ENCODE data around the gene ARHGEF10L. TPM values are rescaled to one million over a fixed set of nuclear protein-coding genes. Genes with fewer than 3 reads are reported as not detected.
A peak's percentile ranks its signal among the peaks of the same experiment; 100 is the strongest.

ARHGEF10L gene
- total RNA-seq, 1 donor from 2014 or later: 24.0 TPM

DNA sequence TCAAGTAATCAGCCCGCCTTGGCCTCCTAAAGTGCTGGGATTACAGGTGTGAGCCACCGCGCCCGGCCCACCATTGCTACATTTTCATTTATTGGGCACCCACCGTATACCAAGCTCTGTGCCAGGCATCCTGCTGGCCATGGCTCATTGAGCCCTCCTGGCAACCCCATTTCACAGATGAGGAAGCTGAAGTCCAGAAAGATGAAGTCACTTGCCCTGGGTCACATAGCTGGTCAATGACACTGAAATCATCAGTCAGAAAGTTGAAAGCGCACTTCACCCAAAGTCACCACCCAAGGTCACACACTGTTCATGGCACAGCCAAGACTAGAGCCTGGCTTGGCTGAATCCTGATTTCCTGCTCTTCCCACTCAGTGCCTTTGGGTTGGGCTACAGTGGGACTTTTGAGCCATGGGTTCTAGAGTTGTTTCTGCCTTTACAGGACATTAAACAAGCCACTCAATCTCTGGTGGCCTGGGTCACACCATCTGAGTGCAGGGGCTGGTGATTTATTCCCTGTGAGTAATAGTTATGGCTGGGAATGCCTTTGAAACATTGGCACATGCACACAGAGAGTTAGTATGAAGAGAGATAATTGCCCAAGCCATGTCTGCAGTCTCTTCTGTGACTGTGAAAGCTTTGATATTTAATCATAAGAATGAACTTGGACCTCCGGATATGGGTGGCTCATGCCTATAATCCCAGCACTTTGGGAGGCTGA is 16.0 kb upstream of the ARHGEF10L start:
- no peak for TF ChIP-seq CTCF (IDR thresholded peaks at IDR 0.05)
- no peaks in the 10 kb centered on the region for H3K27me3 Mint-ChIP-seq (ENCODE audit: unreplicated experiment)
- DNase-seq (ENCODE audit: extremely low spot score, unreplicated experiment): no peak
- no peak overlapping the region for H3K27ac Mint-ChIP-seq (ENCODE audit: unreplicated experiment)
- no peak overlapping the region for H3K4me3 Mint-ChIP-seq (ENCODE audit: unreplicated experiment)
- H3K36me3 Mint-ChIP-seq (ENCODE audit: unreplicated experiment): no peaks in the 10 kb centered on the region
- H3K9me3 Mint-ChIP-seq (ENCODE audit: unreplicated experiment): no peaks in the 10 kb centered on the region
- H3K4me1 Mint-ChIP-seq (ENCODE audit: unreplicated experiment): peaks cover 16% of the 10 kb centered on the region

DNA sequence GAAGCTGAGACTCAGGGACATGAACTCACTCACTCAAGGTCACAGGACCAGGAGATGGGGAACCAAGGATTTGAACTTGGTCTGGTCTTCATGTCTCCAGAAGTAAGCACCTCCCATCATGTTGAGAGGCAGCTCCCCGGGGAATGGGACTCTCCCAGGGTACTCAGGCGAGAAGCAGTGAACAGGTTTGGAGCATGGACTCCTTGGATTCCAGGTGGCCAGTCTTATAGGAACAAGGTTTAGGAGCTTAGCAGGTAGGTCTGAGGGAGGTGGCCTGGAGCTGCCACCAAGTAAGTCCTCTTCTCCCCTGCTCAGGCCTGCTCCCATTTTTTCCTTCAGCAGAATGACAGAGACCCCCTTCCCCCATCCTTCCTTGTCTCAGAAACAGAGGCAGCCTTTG is 14.9 kb upstream of the ARHGEF10L start:
- Mint-ChIP-seq H3K27me3 (ENCODE audit: unreplicated experiment) (no peaks in the 10 kb centered on the region), H3K9me3 (ENCODE audit: unreplicated experiment) (no peaks in the 10 kb centered on the region), H3K36me3 (ENCODE audit: unreplicated experiment) (no peaks in the 10 kb centered on the region), H3K4me3 (ENCODE audit: unreplicated experiment) (no peak overlapping the region), H3K27ac (ENCODE audit: unreplicated experiment) (no peak overlapping the region), H3K4me1 (ENCODE audit: unreplicated experiment) (peaks cover 17% of the 10 kb centered on the region)
- TF ChIP-seq CTCF (IDR thresholded peaks at IDR 0.05): no peak
- no peak for DNase-seq (ENCODE audit: extremely low spot score, unreplicated experiment)

DNA sequence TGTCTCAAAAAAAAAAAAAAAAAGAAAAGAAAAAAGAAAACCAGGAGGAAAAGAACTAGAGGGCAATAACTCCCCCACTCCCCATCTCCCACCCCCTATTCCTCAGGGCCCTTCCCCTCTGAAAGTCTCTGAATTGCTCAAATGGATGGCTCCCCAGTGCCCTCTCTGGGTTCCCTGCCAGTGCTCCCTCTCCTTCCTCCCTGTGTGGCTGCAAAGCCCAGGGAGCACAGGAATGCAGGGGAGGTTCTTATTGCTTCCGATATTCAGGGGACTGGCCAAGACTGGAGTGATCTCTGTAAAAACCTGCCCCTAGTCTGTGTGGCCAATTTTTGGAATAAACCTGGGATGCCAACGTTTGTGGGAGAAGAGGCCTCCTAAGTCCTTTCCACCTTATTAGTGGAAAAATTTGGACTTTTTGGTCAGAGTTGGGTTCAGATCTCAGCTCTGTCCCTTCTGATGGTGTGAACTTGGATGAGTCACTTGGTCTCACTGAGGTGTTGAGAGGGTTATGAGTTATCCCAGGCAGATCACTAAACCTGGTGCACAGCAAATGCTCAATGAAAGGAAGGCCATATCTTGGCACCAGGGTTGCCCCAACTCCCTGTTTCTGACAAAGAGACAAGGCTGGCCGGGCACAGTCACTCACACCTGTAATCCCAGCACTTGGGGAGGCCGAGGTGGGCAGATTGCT is 13.4 kb upstream of the ARHGEF10L start:
- H3K27ac Mint-ChIP-seq (ENCODE audit: unreplicated experiment): no peak overlapping the region

DNA sequence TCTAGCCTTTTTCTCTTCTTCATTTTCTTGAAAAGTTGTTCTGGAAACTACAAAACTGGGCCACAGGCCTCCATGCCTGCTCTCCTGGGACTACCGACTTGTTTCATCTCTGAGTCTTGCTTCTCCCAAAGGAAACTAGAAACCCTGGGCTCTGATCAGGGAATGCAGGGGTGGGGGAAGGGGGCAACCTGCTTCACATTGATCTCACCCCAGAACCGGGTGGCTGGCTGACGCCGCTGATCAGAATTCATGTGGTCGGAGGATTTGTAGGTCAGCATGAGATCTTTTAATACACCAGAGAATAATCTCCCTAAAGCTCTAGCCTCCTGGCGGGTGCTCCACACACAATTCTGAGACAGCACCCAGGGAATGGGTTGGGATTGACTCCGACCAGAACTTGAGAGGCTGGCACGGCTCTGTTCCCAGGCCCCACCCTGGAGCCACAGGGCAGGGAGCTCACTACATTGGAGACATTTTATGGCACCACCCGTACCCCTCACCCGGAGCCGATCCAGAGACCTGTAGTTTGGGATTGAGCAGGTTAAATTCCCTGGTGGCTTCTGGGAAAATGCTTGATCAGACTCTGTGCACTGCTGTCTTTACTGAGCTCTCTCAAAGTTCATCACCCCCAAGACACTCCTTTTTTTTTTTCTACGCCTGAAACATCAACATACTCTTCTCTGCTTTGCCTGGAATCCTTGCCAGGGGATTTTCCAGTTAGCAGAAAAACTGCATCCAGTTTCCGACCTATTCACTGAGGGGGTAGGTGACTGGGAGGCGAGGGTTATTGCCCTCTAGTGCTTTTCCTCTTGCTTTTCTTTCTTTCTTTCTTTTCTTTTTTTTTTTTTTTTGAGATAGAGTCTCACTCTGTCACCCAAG is 12.2 kb upstream of the ARHGEF10L start:
- H3K4me3 Mint-ChIP-seq (ENCODE audit: unreplicated experiment): no peak overlapping the region
- no peak for DNase-seq (ENCODE audit: extremely low spot score, unreplicated experiment)
- peak overlapping the region; percentile 76 for H3K27ac Mint-ChIP-seq (ENCODE audit: unreplicated experiment)
- no peaks in the 10 kb centered on the region for H3K9me3 Mint-ChIP-seq (ENCODE audit: unreplicated experiment)
- no peaks in the 10 kb centered on the region for H3K27me3 Mint-ChIP-seq (ENCODE audit: unreplicated experiment)
- no peaks in the 10 kb centered on the region for H3K36me3 Mint-ChIP-seq (ENCODE audit: unreplicated experiment)
- TF ChIP-seq CTCF (IDR thresholded peaks at IDR 0.05): no peak
- H3K4me1 Mint-ChIP-seq (ENCODE audit: unreplicated experiment): peaks cover 22% of the 10 kb centered on the region

More for the DNA sequence above, 13.4 kb upstream of the ARHGEF10L start:
- TF ChIP-seq CTCF (IDR thresholded peaks at IDR 0.05): no peak
- Mint-ChIP-seq H3K9me3 (ENCODE audit: unreplicated experiment) (no peaks in the 10 kb centered on the region), H3K36me3 (ENCODE audit: unreplicated experiment) (no peaks in the 10 kb centered on the region), H3K4me3 (ENCODE audit: unreplicated experiment) (no peak overlapping the region), H3K27me3 (ENCODE audit: unreplicated experiment) (no peaks in the 10 kb centered on the region), H3K4me1 (ENCODE audit: unreplicated experiment) (peaks cover 17% of the 10 kb centered on the region)
- DNase-seq (ENCODE audit: extremely low spot score, unreplicated experiment): no peak

Measured in osteocyte (in vitro differentiated cells).